Ramos (cell line): ENCODE data around the gene TEX2.

ENCODE experiments used
- in situ Hi-C: fragments of 300-500 bp; cut with MboI; formaldehyde crosslinking; loops from one replicate; pipeline ENCODE4 v1.14.3; 2022; ENCODE audit warnings: low sequenced_read_pairs; ENCODE audit not compliant: unreplicated experiment

The TEX2 gene

DNA sequence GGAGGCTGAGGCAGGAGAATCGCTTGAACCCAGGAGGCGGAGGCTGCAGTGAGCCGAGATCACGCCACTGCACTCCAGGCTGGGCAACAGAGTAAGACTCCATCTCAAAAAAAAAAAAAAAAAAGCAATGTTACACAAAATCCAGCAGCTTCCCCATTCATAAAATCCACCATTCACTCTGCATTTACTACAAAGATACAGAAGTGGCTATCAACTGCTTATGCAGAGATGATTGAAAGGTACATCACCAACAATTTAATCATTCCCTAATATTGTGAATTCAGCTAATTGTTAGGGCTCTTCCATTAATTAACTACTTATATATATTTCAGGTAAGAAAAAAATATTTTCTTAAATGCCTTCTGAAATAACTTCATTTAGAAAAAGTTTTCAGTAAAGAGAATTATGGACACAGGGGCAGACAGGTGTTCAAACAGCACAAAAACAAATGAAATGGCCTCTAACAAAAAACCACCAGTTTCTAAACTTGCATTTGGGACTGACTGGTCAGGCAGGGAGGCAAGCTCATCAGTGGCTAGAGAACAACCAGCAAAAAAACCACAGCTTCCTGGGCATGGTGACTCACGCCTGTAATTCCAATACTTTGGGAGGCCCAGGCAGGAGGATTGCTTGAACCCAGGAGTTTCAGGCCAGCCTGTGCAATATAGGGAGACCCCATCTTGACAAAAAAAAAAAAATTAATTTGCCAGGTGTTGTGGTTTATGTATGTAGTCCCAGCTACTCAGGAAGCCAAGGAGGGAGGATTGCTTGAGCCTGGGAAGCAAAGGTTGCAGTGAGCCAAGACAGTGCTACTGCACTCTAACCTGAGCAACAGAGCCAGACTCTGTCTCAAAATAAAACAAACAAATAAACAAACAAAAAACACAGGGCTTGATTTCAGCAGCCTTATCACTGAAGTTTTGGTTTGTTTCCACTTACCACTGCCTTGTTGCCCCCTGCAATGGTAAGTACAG lies 159.4 kb downstream of the TEX2 start:
- in situ Hi-C loops = no loop called here

DNA sequence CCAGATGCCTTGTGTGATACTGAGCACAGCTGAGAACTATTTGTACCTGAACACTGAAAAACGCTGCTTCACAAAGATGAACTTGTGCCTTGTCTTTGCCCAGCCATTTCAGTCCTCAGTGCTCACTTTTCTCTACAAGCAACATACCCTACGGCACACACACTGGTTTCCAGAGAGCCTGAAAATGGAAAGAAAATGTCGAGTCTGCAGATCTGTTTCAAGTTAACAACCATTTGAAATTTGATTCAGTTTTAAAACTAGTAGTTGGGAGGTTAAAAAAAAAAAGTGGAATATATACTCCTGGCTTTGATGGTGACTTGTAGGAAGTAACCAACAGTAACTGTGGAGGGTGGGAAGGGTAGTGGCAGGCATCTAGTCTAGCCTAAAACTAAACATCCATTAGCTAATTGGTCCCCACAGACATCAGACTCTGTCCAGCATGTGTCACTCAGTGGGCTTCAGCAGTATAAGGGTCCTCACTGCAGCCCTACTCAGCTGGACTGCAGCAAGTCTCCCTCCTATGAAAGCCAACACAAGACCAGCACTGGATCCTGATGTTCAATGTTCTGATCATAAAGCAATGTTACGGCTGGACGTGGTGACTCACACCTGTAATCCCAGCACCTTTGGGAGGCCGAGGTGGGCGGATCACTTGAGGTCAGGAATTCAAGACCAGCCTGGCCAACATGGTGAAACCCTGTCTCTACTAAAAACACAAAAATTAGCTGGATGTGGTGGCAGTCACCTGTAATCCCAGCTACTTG lies 160.3 kb downstream of the TEX2 start:
- in situ Hi-C loops = no loop called here

GRCh38 chr17:64099543-64099942 lies 163.5 kb downstream of the TEX2 start:
- in situ Hi-C loops = no loop called here
